ENCODE measurements around the gene HOXC6. TPM values are rescaled to one million over a fixed set of nuclear protein-coding genes. Genes with fewer than 3 reads are reported as not detected.

Gene HOXC6
- total RNA-seq, 6 experiments from 2014 or later: 0.12 to 2.1 (median 1.6) TPM

DNA sequence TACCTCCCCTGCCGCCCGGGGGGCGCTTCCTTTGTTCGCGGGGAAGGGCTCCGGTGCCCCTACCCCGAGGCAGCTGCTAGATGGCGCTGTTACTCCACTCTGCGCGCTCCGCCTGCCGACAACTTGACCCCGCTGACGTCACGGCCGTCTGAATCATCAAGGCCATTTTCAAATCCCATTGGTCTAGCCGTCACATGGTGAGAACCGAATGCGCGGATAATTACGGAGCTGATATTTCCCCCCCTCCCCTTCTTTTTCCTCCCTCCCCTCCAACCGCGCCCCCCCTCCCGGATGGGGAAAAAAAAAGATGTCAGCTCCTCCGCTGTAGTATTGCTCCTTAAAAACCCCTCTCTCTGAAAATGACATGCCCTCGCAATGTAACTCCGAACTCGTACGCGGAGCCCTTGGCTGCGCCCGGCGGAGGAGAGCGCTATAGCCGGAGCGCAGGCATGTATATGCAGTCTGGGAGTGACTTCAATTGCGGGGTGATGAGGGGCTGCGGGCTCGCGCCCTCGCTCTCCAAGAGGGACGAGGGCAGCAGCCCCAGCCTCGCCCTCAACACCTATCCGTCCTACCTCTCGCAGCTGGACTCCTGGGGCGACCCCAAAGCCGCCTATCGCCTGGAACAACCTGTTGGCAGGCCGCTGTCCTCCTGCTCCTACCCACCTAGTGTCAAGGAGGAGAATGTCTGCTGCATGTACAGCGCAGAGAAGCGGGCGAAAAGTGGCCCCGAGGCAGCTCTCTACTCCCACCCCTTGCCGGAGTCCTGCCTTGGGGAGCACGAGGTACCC, 43.1 kb upstream of the HOXC6 start, which contains the start of gene HOXC10:
Gene HOXC10, plus strand, starts transcription at position 246 of the 791 bp plus-strand sequence. Its CDS starts 114 bp downstream, at position 360.
- Mint-ChIP-seq H3K4me1 (ENCODE audit: low read depth) (peaks cover 11% of the 10 kb centered on the region), H3K36me3 (ENCODE audit: low read depth) (no peaks in the 10 kb centered on the region), H3K9me3 (no peaks in the 10 kb centered on the region), H3K27ac (no peak within 1 kb of the TSS), H3K27me3 (ENCODE audit: insufficient read depth) (peaks cover 58% of the 10 kb centered on the region), H3K4me3 (peak within 1 kb of the TSS; percentile 74; the same call in 1 of the 2 replicates)
- peak; percentile 68 for DNase-seq
- TF ChIP-seq, protein P1, sequence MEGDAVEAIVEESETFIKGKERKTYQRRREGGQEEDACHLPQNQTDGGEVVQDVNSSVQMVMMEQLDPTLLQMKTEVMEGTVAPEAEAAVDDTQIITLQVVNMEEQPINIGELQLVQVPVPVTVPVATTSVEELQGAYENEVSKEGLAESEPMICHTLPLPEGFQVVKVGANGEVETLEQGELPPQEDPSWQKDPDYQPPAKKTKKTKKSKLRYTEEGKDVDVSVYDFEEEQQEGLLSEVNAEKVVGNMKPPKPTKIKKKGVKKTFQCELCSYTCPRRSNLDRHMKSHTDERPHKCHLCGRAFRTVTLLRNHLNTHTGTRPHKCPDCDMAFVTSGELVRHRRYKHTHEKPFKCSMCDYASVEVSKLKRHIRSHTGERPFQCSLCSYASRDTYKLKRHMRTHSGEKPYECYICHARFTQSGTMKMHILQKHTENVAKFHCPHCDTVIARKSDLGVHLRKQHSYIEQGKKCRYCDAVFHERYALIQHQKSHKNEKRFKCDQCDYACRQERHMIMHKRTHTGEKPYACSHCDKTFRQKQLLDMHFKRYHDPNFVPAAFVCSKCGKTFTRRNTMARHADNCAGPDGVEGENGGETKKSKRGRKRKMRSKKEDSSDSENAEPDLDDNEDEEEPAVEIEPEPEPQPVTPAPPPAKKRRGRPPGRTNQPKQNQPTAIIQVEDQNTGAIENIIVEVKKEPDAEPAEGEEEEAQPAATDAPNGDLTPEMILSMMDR (IDR thresholded peaks at IDR 0.05): peak; percentile 74

DNA sequence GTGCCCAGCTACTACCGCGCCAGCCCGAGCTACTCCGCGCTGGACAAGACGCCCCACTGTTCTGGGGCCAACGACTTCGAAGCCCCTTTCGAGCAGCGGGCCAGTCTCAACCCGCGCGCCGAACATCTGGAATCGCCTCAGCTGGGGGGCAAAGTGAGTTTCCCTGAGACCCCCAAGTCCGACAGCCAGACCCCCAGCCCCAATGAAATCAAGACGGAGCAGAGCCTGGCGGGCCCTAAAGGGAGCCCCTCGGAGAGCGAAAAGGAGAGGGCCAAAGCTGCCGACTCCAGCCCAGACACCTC, 42.6 kb upstream of the HOXC6 start:
- Mint-ChIP-seq H3K4me3 (peak overlapping the region; percentile 74; the same call in 1 of the 2 replicates), H3K27ac (no peak overlapping the region), H3K27me3 (ENCODE audit: insufficient read depth) (peaks cover 55% of the 10 kb centered on the region), H3K9me3 (no peaks in the 10 kb centered on the region), H3K4me1 (ENCODE audit: low read depth) (peaks cover 16% of the 10 kb centered on the region), H3K36me3 (ENCODE audit: low read depth) (no peaks in the 10 kb centered on the region)
- TF ChIP-seq, protein P1 (IDR thresholded peaks at IDR 0.05): no peak
- DNase-seq: no peak

DNA sequence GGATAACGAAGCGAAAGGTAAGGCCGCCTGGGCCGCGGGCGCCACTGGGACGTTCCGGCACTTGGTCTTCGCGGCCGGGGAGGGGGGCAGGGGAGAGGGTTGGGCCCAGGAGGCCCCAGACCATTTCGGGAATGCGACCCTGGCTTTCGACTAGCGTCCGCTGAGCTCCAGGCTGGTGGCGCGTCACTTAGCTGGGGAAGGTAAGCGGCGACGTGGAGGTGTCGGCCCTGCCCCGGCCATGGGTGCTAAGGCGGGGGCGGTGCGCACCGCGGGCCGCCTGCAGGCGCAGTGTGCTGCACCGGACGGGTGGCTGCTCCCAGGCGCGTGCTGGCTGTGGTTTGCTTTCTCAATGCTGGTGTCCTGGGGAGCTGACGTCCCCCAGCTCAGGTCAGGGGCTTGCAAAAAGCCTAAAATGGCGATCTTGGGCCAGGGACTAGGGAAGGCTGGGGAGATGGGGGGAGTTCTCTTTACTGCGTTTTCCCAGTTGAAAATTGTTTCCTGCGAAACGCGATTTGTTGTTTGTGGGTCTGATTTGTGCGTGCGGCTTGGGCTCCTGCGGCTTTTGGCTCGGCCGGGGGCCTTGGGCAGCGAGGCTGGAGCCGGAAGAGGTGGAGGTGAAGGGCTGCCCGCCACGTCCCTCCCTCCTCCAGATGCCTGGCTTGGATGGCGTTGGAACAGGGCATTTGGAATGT, 42.1 kb upstream of the HOXC6 start:
- TF ChIP-seq, protein P1 (IDR thresholded peaks at IDR 0.05): no peak
- Mint-ChIP-seq H3K4me1 (ENCODE audit: low read depth) (peaks cover 16% of the 10 kb centered on the region), H3K27me3 (ENCODE audit: insufficient read depth) (peaks cover 57% of the 10 kb centered on the region), H3K4me3 (peak overlapping the region; percentile 74; the same call in 1 of the 2 replicates), H3K36me3 (ENCODE audit: low read depth) (no peaks in the 10 kb centered on the region), H3K27ac (no peak overlapping the region), H3K9me3 (no peaks in the 10 kb centered on the region)
- no peak for DNase-seq

DNA sequence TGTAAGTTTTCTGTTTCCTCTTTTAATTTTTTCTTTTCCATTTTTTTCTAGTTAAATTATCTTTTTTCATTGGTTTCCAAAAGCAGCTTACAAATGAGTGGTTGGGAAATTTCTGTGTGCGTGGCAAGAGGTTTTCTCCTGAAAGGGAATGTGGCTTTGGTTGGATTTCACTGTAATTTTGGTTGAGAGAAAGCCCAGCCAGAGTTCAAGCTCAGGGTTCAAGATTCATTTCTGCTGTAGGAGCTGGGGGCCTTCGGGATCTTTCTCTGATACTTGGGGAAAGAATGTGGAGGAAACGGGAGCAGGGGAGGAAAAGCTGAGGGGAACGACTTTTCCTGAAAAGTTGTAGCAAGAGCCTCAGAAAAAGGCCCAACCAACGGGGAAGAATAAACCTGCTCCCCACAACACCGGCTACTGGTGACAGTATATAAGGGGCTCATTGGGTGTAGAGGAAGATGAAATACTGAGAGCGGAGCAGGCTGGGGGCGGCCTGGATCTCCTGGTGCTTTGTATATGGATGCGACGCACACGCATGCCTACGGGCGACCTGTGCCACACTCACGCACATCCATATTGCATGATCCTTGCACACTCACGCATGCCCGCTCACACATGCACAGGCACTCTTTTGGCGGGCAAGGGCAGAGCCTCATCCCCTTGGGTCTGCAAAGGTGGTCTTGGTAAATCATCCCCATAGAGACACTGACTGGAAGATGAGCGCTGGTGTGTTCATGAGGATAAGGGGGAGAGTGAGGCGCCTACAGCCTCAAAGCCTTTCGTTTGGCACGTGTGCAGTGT, 41.4 kb upstream of the HOXC6 start:
- Mint-ChIP-seq H3K36me3 (ENCODE audit: low read depth) (no peaks in the 10 kb centered on the region), H3K9me3 (no peaks in the 10 kb centered on the region), H3K27me3 (ENCODE audit: insufficient read depth) (peaks cover 58% of the 10 kb centered on the region), H3K4me1 (ENCODE audit: low read depth) (peaks cover 16% of the 10 kb centered on the region), H3K4me3 (no peak overlapping the region), H3K27ac (no peak overlapping the region)
- TF ChIP-seq, protein P1 (IDR thresholded peaks at IDR 0.05): no peak
- DNase-seq: no peak

DNA sequence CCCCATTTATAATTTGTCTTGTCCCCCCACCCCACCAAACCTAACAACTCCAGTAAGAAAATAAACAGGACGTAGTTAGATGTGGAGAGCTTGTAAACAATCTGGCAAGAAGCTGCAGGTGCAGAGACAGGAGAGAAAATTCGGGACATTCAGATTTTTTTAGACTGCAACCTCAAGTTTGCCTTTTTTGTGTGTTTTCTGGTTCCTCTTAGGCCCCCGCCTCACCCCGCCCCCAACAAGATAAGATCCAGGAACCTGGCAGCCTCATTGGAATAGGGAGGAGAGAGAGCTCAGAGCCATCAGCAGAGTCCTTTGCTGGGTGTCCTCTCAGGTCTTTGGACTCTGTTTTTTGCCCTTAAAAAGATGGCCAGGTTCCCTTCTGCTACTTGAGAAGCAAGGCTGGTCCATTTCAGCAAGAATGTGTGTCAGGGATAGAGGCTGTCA, 40.4 kb upstream of the HOXC6 start:
- peaks cover 61% of the 10 kb centered on the region for H3K27me3 Mint-ChIP-seq (ENCODE audit: insufficient read depth)

More for the DNA sequence above, 40.4 kb upstream of the HOXC6 start:
- Mint-ChIP-seq H3K4me1 (ENCODE audit: low read depth) (peaks cover 16% of the 10 kb centered on the region), H3K4me3 (no peak overlapping the region), H3K36me3 (ENCODE audit: low read depth) (no peaks in the 10 kb centered on the region), H3K9me3 (no peaks in the 10 kb centered on the region), H3K27ac (no peak overlapping the region)
- TF ChIP-seq, protein P1 (IDR thresholded peaks at IDR 0.05): no peak
- no peak for DNase-seq
